ENCODE results near the gene ADARB2. TPM values are rescaled to one million over a fixed set of nuclear protein-coding genes. Genes with fewer than 3 reads are reported as not detected.

The ADARB2 gene
- total RNA-seq, 6 experiments from 2014 or later: not detected

DNA sequence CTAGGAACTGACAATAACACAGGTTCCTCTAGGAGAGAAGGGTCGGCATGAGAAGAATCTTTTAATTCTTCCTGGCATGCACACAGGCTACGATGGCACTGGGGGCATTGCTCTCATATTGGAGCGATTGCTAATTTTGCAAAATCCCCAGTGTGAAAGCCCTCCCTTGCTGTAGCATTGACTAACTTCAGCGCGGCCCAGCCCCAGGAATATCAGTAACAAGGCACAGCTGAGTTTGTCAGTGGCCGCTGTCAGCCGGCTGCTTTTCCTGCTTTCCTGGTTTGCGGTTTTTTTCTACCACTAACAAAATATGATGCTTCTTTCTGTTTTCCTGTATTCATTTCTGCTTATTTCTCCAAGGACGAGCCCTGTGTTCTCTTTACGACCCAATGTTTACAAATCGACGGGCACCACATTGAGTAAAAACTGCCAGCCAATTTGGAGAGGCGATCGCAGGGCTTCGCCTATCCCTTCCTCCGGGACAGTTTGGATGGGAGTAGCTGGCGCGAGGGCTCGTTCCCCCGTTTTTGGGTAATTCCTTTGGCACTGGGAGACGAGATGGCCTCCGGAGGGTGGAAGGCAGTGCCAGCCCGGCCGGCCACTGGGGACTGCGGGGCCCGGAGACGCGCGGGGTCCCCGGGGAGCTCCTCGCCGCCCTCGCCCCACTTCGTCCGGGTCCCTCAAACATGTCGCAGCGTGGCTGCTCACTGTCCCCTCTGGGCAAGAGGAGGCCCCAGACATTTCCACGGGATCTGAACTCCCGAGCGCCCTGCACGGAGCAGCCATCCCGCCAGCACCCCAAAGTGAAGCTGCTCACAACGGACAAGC lies 967 bp downstream of the ADARB2 start:
- Mint-ChIP-seq H3K27me3 (ENCODE audit: insufficient read depth) (no peaks in the 10 kb centered on the region), H3K27ac (no peak overlapping the region), H3K4me1 (ENCODE audit: low read depth) (no peaks in the 10 kb centered on the region), H3K36me3 (ENCODE audit: low read depth) (no peaks in the 10 kb centered on the region), H3K4me3 (no peak overlapping the region), H3K9me3 (peaks cover 40% of the 10 kb centered on the region)
- DNase-seq: no peak
- TF ChIP-seq, protein P1, sequence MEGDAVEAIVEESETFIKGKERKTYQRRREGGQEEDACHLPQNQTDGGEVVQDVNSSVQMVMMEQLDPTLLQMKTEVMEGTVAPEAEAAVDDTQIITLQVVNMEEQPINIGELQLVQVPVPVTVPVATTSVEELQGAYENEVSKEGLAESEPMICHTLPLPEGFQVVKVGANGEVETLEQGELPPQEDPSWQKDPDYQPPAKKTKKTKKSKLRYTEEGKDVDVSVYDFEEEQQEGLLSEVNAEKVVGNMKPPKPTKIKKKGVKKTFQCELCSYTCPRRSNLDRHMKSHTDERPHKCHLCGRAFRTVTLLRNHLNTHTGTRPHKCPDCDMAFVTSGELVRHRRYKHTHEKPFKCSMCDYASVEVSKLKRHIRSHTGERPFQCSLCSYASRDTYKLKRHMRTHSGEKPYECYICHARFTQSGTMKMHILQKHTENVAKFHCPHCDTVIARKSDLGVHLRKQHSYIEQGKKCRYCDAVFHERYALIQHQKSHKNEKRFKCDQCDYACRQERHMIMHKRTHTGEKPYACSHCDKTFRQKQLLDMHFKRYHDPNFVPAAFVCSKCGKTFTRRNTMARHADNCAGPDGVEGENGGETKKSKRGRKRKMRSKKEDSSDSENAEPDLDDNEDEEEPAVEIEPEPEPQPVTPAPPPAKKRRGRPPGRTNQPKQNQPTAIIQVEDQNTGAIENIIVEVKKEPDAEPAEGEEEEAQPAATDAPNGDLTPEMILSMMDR (IDR thresholded peaks at IDR 0.05): no peak

DNA sequence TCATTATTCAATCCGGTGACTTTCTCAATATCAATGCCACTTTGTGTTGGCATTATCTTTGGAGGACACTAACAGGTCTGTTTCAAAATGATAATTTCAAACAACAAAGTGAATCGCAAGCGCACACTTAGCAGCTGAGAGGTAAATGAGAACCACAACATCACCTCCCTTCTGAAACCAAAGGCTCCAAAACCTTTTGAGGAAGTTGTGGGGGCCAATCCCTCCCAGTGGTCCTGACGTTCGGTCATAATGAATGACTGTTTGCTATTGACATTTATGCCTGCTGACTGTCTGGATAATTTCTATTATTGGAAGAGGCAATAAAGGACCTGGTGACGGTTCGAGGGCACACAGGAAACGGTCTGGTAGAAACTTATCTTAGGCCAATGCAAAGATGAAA lies 1.8 kb downstream of the ADARB2 start:
- Mint-ChIP-seq H3K27ac (no peak overlapping the region), H3K36me3 (ENCODE audit: low read depth) (no peaks in the 10 kb centered on the region), H3K27me3 (ENCODE audit: insufficient read depth) (no peaks in the 10 kb centered on the region), H3K4me3 (no peak overlapping the region), H3K9me3 (peaks cover 38% of the 10 kb centered on the region), H3K4me1 (ENCODE audit: low read depth) (no peaks in the 10 kb centered on the region)
- TF ChIP-seq, protein P1 (IDR thresholded peaks at IDR 0.05): no peak
- no peak for DNase-seq

DNA sequence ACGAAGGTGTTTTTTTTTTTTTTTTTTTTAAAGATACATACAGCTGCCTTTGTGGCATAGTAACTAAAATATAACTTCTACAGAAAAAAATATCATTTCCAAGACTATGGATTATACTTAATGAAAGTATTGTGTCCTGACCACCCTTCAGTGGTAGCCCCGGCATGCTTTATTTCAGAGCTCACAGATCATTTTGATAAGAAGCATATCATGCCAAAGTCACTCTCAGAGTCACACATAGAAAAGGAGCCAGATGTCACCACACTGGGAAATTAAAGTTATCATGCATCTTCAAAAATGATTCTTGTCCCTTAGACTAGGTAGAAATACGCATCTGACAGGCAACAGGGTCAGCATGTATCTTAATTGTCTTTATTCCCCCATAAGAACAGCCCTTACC lies 3.0 kb downstream of the ADARB2 start:
- DNase-seq: no peak
- Mint-ChIP-seq H3K27me3 (ENCODE audit: insufficient read depth) (no peaks in the 10 kb centered on the region), H3K4me1 (ENCODE audit: low read depth) (no peaks in the 10 kb centered on the region), H3K27ac (no peak overlapping the region), H3K36me3 (ENCODE audit: low read depth) (no peaks in the 10 kb centered on the region), H3K4me3 (no peak overlapping the region), H3K9me3 (peaks cover 48% of the 10 kb centered on the region)
- TF ChIP-seq, protein P1 (IDR thresholded peaks at IDR 0.05): no peak

DNA sequence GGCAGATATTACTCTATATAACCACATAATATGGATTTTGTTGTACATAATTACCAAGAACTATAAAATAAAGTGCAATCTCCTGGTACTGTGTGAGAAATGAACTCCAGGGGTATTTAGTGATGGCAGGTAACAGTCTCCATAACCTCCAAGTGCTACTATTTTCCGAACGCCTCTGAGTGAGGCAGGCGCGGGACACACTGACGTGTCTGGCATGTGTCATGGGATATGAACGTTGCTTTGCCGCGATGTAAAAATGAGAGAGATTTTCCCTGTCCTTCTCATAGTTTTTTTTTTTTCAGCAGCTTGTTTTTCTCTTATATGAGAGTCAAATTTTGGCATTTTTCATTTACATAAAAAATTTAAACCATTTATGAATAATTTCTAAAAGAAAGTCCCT lies 3.6 kb downstream of the ADARB2 start:
- H3K27me3 Mint-ChIP-seq (ENCODE audit: insufficient read depth): no peaks in the 10 kb centered on the region
- H3K36me3 Mint-ChIP-seq (ENCODE audit: low read depth): no peaks in the 10 kb centered on the region
- TF ChIP-seq, protein P1 (IDR thresholded peaks at IDR 0.05): no peak
- no peak for DNase-seq
- H3K4me1 Mint-ChIP-seq (ENCODE audit: low read depth): no peaks in the 10 kb centered on the region
- no peak overlapping the region for H3K4me3 Mint-ChIP-seq
- H3K27ac Mint-ChIP-seq: no peak overlapping the region
- peaks cover 43% of the 10 kb centered on the region for H3K9me3 Mint-ChIP-seq

DNA sequence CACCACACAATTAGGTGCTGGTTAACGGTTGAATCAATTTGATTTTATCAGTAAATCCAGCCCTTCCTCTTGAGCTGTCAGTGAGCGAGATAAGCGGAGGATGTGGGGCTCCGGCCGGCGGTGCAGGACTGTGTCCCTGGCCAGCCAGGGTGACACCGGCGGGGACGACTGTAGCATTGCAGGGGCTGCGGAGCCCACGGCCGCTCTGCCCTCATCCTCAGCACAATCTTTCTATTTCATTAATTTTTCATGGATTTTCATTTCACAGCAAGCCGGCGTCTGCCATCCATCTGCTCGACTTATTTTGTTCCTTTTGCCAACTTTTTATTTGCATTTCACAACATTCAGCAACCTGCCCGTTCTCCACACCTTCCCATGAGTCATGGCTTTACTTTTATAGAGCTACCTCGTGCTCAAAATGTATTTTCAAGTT lies 4.7 kb downstream of the ADARB2 start:
- DNase-seq: no peak
- H3K27me3 Mint-ChIP-seq (ENCODE audit: insufficient read depth): no peaks in the 10 kb centered on the region
- H3K36me3 Mint-ChIP-seq (ENCODE audit: low read depth): no peaks in the 10 kb centered on the region
- no peak overlapping the region for H3K4me3 Mint-ChIP-seq
- TF ChIP-seq, protein P1 (IDR thresholded peaks at IDR 0.05): no peak
- H3K27ac Mint-ChIP-seq: no peak overlapping the region
- H3K9me3 Mint-ChIP-seq: peaks cover 37% of the 10 kb centered on the region
- H3K4me1 Mint-ChIP-seq (ENCODE audit: low read depth): no peaks in the 10 kb centered on the region

Measured in HFFc6 (cell line).